Breast epithelium (tissue), 4 donors: ENCODE data around the gene SPAAR. TPM values are rescaled to one million over a fixed set of nuclear protein-coding genes. Genes with fewer than 3 reads are reported as not detected.

Source experiments
- DNase-seq, 2 donors: peaks; one replicate each; pipeline ENCODE4 v3.0.0-alpha.2; 2019; ENCODE audit warnings: low spot score in 2 of 2
- H3K27ac ChIP-seq, 2 donors: fragments of 200-600 bp; sonication (generic) in 1 of 2; one replicate each; pipeline ENCODE4 v1.5.1; 2016 to 2019; ENCODE audit warnings: mild to moderate bottlenecking in 1 of 2
- H3K27me3 ChIP-seq, 2 donors: fragments of 200-600 bp; sonication (generic) in 1 of 2; one replicate each; pipeline versions ENCODE4 v1.5.1 to v1.6.0; 2017 to 2019; ENCODE audit warnings: control low read depth in 1 of 2, mild to moderate bottlenecking in 1 of 2
- H3K36me3 ChIP-seq: fragments of 200-600 bp; one replicate; pipeline ENCODE4 v1.5.1; 2019
- H3K4me1 ChIP-seq, 2 donors: fragments of 200-600 bp; sonication (generic); one replicate each; pipeline ENCODE4 v1.5.1; 2016 to 2019; ENCODE audit warnings: control low read depth in 1 of 2
- H3K4me3 ChIP-seq, 3 donors: fragments of 200-600 bp; sonication (generic); 1 replicate in 2 of 3; 2 replicates in 1 of 3; pipeline ENCODE4 v1.5.1; 2016 to 2019; ENCODE audit warnings: mild to moderate bottlenecking in 3 of 3, moderate library complexity in 2 of 3
- H3K9me3 ChIP-seq, 2 donors: fragments of 200-600 bp; sonication (generic) in 1 of 2; one replicate each; pipeline ENCODE4 v1.5.1; 2016 to 2019; ENCODE audit warnings: control low read depth in 1 of 2
- POLR2A ChIP-seq: fragments of 450-650 bp; IDR thresholded peaks from one replicate; pipeline ENCODE4 v1.6.1; 2016; ENCODE audit warnings: antibody characterized with exemption, mild to moderate bottlenecking, moderate library complexity
- POLR2AphosphoS5 ChIP-seq, 3 donors: sonication (generic); formaldehyde crosslinking; IDR thresholded peaks; one replicate each; pipeline ENCODE4 v1.6.1; 2017; ENCODE audit warnings: antibody characterized with exemption in 3 of 3
- intact Hi-C: fragments of 100-400 bp; cut with DNase I; formaldehyde crosslinking; loops from one replicate; pipeline ENCODE4 v1.15.1; 2023; ENCODE audit warnings: low total_unique reads
- total RNA-seq, 3 donors: library from RNA; depleted of rRNA; stranded (reverse); fragments of >200 nt; gene quantifications; one replicate each; pipeline ENCODE4 v1.1.0, GENCODE V29; 2016
- TF ChIP-seq, protein P1 (sequence below), 3 donors: fragments of 450-650 bp; IDR thresholded peaks; one replicate each; pipeline ENCODE4 v1.5.1; 2016 to 2017; ENCODE audit warnings: antibody characterized with exemption in 3 of 3, mild to moderate bottlenecking in 3 of 3, moderate library complexity in 3 of 3

SPAAR gene
- total RNA-seq, 3 donors from 2014 or later = 4.8 to 13.4 (median 8.6) TPM

GRCh38 chr9:35935755-35936509 is 26.6 kb downstream of the SPAAR start:
- H3K4me1 ChIP-seq = no peaks in the 10 kb centered on the region

GRCh38 chr9:35937227-35937626 is 27.9 kb downstream of the SPAAR start:
- no peak overlapping the region for H3K27ac ChIP-seq
- no peaks in the 10 kb centered on the region for H3K36me3 ChIP-seq
- no peak overlapping the region for H3K4me3 ChIP-seq
- TF ChIP-seq POLR2AphosphoS5 (IDR thresholded peaks at IDR 0.05) (no peak), POLR2A (no peak)
- TF ChIP-seq, protein P1, sequence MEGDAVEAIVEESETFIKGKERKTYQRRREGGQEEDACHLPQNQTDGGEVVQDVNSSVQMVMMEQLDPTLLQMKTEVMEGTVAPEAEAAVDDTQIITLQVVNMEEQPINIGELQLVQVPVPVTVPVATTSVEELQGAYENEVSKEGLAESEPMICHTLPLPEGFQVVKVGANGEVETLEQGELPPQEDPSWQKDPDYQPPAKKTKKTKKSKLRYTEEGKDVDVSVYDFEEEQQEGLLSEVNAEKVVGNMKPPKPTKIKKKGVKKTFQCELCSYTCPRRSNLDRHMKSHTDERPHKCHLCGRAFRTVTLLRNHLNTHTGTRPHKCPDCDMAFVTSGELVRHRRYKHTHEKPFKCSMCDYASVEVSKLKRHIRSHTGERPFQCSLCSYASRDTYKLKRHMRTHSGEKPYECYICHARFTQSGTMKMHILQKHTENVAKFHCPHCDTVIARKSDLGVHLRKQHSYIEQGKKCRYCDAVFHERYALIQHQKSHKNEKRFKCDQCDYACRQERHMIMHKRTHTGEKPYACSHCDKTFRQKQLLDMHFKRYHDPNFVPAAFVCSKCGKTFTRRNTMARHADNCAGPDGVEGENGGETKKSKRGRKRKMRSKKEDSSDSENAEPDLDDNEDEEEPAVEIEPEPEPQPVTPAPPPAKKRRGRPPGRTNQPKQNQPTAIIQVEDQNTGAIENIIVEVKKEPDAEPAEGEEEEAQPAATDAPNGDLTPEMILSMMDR (IDR thresholded peaks at IDR 0.05) = no peak
- no peak for DNase-seq
- H3K27me3 ChIP-seq = no peaks in the 10 kb centered on the region
- intact Hi-C loops = no loop called here
- no peaks in the 10 kb centered on the region for H3K9me3 ChIP-seq
- no peaks in the 10 kb centered on the region for H3K4me1 ChIP-seq

More at GRCh38 chr9:35935755-35936509, 26.6 kb downstream of the SPAAR start:
- no peak overlapping the region for H3K27ac ChIP-seq
- no peak overlapping the region for H3K4me3 ChIP-seq
- no peaks in the 10 kb centered on the region for H3K9me3 ChIP-seq
- H3K27me3 ChIP-seq = no peaks in the 10 kb centered on the region
- no peak for DNase-seq
- TF ChIP-seq, protein P1 (IDR thresholded peaks at IDR 0.05) = no peak
- no peak for TF ChIP-seq POLR2AphosphoS5 (IDR thresholded peaks at IDR 0.05)
- no peak for TF ChIP-seq POLR2A
- intact Hi-C loops = no loop called here
- H3K36me3 ChIP-seq = no peaks in the 10 kb centered on the region

- DNase-seq = no peak
- H3K27me3 ChIP-seq = no peaks in the 10 kb centered on the region
- H3K4me1 ChIP-seq = no peaks in the 10 kb centered on the region
- H3K9me3 ChIP-seq = no peaks in the 10 kb centered on the region
- intact Hi-C loops = no loop called here
- H3K4me3 ChIP-seq = no peak overlapping the region
- TF ChIP-seq POLR2AphosphoS5 (IDR thresholded peaks at IDR 0.05) = no peak
- TF ChIP-seq, protein P1 (IDR thresholded peaks at IDR 0.05) = no peak
- no peak for TF ChIP-seq POLR2A
- H3K27ac ChIP-seq = peak overlapping the region in 1 of 2 donors; percentile 19
- no peaks in the 10 kb centered on the region for H3K36me3 ChIP-seq
Observed at GRCh38 chr9:35938474-35939356, 29.4 kb downstream of the SPAAR start.

- Histone ChIP-seq H3K27me3 (no peaks in the 10 kb centered on the region), H3K4me1 (peaks cover 0 to 1% of the 10 kb centered on the region in 2 donors), H3K9me3 (no peaks in the 10 kb centered on the region), H3K4me3 (no peak overlapping the region), H3K27ac (no peak overlapping the region), H3K36me3 (no peaks in the 10 kb centered on the region)
- TF ChIP-seq POLR2AphosphoS5 (IDR thresholded peaks at IDR 0.05) = no peak
- TF ChIP-seq POLR2A = no peak
- TF ChIP-seq, protein P1 (IDR thresholded peaks at IDR 0.05) = no peak
- intact Hi-C loops = no loop called here
- DNase-seq = no peak
Observed at GRCh38 chr9:35939679-35940250, 30.5 kb downstream of the SPAAR start.
